ENCODE results near the gene KLHL5.
"Not testable (repeated sequence)": the region's sequence is repeated elsewhere in the genome, so short reads cannot be mapped to it uniquely, and the experiment has no call there.

Gene KLHL5, protein sequence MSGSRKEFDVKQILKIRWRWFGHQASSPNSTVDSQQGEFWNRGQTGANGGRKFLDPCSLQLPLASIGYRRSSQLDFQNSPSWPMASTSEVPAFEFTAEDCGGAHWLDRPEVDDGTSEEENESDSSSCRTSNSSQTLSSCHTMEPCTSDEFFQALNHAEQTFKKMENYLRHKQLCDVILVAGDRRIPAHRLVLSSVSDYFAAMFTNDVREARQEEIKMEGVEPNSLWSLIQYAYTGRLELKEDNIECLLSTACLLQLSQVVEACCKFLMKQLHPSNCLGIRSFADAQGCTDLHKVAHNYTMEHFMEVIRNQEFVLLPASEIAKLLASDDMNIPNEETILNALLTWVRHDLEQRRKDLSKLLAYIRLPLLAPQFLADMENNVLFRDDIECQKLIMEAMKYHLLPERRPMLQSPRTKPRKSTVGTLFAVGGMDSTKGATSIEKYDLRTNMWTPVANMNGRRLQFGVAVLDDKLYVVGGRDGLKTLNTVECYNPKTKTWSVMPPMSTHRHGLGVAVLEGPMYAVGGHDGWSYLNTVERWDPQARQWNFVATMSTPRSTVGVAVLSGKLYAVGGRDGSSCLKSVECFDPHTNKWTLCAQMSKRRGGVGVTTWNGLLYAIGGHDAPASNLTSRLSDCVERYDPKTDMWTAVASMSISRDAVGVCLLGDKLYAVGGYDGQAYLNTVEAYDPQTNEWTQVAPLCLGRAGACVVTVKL

DNA sequence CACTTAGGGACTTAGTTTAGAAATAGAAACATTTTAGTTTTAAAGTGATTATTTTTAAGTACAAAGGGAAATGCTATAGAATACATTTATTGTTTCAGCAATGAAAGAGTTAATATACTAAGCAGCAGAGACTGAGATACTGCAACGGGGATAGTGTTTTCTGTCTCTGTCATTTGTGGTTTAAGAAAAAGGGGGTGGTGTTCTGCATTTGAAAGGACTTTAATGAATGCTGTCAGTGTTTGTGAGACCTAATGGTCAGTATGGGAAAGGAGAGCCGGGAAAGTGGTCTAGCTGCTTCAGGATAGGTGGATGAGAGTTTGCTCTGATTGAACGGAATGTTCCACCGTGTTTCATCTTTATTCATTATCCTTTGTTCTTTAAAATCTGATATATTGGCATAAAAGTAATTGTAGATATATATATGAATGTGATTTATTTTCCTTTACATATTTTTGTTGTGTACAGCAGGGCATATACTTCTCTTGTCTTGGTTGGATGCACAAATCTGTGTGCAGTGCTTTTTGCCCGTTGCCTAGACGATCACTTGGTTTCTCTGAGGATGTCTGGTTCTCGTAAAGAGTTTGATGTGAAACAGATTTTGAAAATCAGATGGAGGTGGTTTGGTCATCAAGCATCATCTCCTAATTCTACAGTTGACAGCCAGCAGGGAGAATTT is at the start of gene KLHL5:
Gene KLHL5, plus strand, starts transcription at position 139 of the 676 bp plus-strand sequence. Its CDS starts 421 bp downstream, at position 560.
- DNase-seq: no peak

DNA sequence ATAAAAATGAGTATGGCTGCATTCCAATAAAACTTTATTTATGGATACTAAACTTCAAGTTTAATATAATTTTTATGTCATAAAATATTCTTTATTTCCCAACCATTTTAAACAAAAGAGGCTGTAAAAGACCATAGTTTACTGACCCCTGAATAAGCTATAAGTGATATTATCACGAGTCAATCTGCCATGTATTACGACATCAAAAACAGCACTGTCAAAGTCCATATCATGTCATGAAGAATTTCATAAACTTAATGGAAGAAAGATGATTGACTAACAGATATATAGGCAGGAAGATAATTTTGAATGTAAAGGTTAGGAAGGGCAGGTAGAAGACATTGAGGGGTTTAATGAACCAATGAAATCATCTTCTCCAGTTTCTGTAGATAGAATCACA is 48.0 kb upstream of the KLHL5 start:
- DNase-seq: no peak

DNA sequence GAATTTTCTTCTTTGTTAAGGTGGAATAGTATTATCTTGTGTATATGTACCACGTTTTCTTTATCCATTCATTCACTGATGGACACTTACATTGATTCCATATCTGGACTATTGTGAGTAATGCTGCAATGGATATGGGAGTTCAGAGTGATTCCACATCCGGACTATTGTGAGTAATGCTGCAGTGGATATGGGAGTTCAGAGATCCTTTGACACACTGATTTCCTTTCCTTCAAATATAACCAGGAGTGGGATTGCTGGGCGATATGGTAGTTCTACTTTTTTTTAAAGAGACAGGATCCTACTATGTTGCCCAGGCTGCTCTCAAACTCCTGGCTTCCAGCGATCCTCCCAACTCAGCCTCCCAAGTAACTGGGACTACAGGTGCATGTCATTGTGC is 41.9 kb upstream of the KLHL5 start:
- DNase-seq: no peak

DNA sequence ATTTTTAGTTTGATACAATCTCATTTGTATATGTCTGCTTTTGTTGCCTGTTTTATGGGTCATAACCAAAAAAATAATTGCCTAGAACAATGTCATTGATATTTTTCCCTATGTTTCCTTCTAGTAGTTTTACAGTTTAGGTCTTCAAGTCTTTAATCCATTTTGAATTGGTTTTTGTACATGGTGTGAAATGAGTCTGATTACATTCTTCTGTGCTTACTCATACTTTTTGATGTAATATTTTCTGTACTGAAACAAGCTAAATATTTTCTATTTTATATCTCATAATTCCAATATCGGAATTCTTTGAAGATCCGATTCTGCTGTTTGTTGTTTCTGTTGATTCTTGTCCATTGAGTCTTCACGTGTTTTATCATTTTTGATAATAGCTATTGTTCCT is 40.4 kb upstream of the KLHL5 start:
- DNase-seq: no peak

DNA sequence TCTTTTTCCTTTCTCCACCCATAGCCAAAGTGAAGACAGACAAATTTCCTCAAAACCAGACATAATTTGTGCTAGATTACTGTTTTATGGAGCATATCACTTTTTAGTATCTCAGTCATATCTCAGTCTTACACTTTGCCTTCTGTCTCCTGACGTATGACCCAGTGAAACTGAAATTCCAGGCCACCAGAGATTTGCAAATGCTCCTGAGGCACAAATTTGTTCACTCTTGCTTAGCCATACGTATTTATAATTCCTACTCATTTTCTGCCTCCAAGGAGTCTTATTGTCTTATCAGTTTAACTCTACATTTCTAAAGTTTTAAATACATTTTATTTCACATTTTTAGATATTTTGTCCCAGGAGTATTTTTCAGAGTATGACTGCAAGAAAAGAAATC is 39.8 kb upstream of the KLHL5 start:
- DNase-seq: no peak

DNA sequence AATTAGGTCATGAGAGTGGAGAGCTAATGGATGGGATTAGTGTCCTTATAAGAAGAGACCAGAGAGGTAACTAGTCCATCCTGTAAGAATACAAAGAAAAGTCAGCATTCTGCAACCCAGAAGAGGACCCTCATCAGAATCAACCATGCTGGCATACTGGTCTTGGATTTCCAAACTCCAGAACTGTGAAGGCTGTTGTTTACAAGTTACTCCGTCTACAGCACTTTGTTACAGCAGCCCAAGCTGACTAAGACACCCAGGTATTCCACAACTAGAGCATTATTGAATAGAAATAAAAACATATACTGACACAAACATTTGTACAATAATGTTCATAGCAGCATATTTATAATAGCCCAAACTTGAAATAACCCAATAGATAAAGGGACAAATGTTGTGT is 39.0 kb upstream of the KLHL5 start:
- no peak for DNase-seq

DNA sequence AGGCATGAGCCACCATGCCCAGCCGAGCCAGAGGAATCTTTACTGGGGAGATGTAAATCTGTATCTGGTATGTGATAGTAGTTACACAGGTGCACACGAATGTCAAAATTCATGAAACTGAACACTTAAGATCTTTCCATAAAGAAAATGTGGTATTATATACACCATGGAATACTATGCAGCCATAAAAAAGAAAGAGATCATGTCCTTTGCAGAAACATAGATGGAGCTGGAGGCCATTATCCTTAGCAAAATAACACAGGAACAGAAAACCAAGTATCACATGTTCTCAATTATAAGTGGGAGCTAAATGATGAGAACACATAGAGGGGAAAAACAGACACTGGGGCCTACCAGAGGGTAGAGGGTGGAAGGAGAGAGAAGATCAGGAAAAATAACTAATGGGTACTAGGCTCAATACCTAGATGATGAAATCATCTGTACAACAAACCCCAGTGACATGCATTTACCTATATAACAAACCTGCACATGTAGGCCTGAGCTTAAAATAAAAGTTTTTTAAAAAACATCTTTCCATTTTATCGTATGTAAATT is 37.6 kb upstream of the KLHL5 start:
- no peak for DNase-seq

DNA sequence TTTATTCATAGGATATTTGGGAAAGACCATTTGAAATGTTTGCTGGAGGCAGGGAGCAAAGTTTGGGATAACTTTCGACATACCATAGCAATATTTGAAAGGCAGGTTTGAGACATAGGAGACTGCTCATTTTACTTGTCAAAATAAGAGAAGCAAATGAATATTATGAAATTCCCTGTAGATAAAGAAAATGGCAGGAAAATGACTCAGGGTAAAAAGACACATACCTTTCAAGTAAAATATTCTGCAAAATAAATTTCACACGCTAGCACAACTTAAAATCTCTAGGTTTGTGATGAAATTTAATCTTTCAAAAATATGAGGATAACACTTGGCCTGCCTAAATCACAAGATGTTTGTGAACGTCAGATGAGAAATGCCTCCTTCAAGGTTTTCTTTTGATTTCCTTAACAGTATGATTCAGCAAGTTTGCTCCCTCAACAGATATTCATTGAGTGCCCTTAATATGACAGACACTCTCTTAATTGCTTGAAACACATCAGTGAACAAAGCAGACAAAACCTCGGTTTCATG is 36.4 kb upstream of the KLHL5 start:
- no peak for DNase-seq

DNA sequence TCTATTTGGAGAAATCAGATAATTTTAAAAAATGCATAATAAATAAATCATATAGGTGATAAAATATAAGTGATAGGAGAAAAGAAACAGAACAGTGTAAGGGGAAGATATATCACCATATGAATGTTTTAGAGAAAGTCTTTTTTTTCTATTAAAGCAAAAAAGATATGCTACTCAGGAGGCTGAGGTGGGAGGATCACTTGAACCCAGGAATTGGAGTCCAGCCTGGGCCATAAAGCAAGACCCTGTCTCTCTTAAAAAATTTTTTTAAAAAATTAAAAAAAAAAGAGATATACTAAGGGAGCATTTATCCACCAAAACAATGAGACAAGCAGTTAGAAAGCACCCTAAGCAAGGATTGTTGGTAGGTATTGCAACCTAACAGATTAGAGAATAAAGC is 35.9 kb upstream of the KLHL5 start:
- DNase-seq: no peak

DNA sequence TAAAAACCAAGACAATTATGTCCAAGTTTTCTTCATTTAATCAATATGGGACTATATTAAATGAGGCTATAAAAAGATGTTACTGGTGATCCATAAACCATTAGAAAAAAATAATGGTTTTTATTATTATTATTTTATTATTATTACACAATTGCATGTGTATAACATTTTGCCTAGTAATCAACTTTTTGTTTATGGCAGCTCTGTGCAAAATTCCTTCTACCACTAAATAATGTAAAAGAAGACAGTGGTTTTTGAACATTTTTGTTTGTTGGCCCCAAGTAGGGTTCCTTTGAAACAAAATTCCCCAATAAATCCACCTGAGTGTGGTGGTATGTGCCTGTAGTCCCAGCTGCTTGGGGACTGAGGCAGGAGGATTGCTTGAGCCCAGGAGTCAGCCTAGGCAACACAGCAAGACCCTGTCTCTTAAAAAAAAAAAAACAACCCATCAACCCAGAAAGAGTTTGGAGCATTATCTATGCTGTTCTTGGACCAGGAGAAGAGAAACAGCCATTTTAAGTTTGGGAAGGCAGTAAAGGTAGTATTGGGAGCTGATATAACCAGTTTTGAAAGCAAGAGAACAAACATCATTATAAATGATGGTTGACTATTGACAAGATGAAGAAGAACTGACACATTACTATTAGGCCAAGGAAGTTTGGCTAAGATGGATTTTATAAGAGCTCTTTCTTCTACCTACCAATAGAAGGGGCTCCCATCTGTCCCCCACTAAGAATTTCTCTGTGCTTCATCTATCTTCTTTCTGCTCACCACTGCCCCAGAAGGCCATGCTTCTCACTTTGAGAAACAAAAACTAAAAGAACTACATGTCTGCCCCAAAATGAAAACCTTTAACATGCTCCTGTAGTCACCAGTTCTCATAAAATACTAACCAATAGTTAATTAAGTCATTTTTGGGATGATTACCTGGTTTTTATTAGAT is 32.0 kb upstream of the KLHL5 start:
- peak; percentile 46 for DNase-seq

DNA sequence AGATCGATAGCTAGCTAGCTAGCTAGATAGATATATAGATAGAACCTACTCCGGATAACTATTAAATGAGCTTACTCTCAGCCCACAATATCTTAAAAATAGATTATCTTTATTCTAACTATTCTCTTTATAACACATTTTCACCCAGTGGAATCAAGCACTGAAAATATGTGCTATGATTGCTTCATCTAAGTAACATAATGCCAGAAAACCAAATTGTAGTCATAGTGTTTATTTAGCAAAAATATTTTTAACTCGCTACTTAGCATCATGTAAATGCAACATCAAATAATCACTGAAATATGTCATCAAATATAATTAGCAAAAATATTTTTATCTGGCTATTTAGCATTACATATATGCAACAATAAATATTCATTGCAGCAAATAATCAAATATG is 31.3 kb upstream of the KLHL5 start:
- DNase-seq: no peak

DNA sequence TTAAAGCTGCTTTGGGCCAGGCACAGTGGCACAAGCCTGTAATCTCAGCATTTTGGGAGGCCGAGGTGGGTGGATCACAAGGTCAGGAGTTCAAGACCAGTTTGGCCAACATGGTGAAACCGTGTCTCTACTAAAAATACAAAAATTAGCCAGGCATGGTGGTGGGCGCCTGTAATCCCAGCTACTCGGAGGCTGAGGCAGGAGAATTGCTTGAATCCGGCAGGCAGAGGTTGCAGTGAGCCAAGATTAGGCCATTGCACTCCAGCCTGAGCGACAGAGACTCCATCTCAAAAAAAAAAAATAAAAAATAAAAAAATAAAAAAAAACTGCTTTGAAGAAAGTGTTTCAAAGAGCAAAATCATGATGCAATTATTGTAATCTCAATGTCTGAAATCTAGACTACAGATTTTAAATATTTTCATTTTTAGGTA is 30.4 kb upstream of the KLHL5 start:
- DNase-seq: not testable (repeated sequence)

DNA sequence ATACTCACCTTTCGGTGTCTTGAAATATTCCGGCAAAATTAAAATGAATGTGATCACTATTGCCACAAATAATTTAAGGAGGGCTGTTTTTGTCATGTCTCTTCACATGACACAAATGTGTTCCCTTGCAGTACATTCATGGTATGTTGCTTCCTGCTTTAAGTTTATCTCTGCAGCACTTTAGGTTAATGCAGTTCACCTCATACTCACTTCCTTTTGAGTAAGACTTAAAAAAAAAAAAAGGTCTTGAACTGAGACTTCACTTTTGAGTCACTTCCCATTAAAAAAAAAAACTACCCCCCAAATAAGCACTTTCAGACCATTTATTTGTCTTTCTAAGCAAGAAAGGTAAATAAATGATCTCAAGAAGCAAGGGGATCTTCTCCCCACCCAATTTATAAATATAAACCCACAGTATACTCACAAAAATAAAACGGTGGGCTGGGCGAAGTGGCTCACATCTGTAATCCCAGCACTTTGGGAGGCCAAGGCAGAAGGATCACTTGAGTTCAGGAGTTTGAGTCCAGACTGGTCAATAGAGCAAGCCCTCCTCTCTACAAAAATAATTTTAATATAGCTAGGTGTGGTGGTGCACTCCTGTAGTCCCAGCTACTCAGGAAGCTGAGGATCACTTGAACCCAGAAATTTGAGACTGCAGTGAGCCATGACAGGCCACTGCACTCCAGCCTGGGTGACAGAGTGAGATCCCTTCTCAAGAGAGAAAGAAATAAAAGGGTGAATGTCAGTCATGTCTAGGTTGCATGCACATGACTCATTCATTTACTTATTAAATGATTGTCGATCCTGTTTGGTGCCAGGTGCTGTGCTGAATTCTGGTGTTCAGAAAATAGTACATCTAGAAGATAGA is 29.6 kb upstream of the KLHL5 start, which contains the start of gene TMEM156:
Gene TMEM156, minus strand, starts transcription at position 192 of the 868 bp plus-strand sequence. Its CDS starts 96 bp downstream, at position 96.
- peak; percentile 74 for DNase-seq

DNA sequence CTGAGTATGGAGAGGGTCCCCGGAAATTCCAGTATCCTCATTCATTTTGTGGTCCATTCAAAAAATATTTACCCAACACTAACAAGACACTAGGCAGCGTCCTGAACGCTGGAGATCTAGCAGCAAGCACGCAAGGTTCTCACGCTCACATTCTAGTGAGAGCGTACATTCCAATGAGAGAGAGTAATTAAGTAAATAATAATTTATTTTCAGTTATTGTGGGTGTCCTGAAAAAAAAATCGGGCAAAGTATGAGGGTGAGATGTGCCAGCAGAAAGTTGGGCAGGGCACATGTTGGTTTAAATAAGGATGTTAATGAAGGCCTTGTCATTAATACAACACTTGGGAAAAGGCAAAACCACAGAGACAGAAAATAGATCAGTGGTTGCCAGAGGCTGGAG is 25.9 kb upstream of the KLHL5 start:
- DNase-seq: no peak

DNA sequence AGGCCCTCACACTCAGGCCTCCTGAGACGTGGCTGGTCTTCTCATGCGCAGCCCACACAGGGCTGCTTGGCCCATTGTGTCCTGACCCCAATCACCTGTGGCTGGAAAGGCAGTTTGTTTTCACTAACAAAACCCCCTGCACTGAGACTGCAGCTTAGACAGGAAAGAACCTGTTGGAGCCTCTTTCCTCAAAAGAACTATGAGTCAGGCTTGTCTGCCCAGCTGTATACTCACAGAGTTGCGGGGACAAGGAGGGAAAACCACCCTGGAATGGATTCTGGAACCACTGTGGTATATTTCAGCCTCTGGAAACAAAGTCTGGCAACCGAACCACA is 24.6 kb upstream of the KLHL5 start:
- DNase-seq: no peak

DNA sequence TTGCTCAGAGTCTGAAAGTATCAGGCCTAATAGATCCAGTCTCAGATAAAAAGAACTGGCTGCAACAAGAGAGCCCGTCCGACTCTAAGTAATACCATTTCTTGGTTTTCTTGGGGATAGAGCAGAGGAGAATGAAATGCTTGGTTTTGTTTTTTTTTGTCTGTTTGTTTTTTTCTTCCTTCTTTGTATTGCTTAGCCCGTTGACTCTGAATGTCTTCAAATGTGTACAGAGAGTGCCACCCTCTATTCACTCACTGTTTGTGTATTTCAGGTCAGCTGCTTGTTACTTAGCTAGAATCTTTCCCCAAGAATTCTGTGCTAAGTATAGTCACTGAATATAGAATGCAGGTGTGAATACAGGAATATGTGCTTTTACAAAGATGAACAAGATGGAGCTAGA is 24.1 kb upstream of the KLHL5 start:
- DNase-seq: no peak

DNA sequence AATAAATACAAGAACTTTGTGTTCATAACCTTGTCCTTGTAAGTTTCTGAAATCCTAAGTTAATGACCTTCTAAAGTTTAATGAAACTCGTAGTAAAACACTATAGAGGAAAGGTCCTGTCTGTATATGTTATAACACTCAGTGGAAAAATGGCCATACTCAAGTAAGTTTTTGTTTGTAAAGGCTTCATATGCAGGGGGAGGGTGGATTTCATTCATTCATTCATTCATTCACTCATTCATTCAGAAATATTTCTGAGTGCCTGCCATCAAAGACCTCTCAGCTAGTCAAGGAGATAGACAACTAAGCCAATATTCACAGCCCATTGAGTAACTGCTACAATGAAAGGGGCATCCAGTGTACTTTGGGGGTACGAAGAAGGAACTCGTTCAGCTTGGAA is 22.9 kb upstream of the KLHL5 start:
- DNase-seq: no peak

DNA sequence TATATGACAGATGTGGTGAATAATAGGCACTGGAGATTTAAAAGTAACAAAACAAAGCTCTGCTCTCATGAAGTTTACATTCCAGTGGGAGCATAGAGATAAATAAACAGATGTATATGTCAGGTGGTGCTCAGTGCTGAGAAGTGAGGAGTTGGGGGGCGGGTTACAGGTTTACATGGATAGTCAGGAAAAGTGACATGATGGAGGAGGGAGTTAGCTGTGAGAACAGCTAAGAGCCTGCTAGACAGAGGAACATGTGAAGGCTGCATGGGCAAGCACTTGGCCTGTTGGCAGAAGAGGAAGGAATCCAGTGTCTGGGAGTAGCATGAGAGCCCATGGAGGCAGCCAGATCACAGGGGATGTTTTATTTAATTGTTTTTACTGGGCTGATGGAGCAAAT is 19.7 kb upstream of the KLHL5 start:
- DNase-seq: no peak

DNA sequence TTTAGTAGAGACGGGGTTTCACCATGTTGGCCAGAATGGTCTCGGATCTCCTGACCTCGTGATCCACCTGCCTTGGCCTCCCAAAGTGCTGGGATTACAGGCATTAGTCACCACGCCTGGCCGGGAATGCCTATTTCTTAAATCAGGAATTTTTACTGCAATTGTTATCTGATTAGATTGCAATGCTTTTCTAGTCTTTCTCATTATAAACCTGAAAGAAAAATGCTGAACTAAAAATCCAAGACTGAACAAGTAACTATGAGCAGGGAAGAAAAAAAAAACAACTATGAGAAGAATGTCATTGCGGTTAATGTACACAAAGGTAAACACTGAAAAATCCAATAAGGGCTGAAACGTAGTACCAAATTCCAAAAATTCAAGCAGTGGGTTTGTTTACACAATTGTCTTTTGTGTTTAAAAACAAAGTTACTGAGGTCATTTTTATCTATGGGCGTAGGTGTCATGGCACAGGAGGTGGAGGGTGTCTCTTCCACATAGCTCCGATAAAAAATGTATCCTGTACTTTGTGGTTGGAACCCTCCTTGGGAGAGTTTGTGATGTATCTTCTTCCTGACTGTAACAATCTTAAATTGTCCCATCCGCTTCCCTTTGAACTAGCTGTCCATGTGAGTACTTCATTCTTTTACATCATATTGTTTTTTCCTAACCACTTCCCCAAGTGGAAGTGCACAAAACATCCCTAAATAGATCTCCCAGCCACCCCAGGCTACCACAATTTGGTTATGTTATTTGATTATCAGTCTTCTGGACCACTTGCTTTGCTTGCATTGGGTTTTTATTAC is 18.8 kb upstream of the KLHL5 start:
- no peak for DNase-seq

DNA sequence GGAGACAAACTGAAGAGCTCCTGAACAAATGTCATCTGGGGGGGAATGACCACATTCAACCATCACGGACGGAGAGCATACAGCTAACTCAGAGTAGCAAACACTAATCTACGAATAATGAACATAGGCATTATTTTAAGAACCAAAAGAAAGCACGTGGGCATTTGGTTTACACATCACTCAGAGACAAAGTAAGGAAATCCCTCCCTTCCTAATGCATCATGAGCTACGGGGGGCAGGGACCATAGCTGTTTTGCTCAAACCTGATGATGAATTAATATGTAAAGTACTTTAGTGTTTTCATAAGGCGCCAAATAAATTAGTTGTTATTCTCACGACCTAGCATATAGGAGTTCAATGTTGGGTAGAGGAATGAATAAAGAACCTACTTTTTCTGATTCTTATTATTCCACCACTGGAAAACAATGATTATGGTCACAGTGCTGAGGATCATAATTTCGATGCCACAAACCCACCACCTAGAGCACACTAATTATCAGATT is 18.1 kb upstream of the KLHL5 start:
- peak; percentile 43 for DNase-seq
